Measurements from ENCODE around the gene C10orf105.

The C10orf105 gene

DNA sequence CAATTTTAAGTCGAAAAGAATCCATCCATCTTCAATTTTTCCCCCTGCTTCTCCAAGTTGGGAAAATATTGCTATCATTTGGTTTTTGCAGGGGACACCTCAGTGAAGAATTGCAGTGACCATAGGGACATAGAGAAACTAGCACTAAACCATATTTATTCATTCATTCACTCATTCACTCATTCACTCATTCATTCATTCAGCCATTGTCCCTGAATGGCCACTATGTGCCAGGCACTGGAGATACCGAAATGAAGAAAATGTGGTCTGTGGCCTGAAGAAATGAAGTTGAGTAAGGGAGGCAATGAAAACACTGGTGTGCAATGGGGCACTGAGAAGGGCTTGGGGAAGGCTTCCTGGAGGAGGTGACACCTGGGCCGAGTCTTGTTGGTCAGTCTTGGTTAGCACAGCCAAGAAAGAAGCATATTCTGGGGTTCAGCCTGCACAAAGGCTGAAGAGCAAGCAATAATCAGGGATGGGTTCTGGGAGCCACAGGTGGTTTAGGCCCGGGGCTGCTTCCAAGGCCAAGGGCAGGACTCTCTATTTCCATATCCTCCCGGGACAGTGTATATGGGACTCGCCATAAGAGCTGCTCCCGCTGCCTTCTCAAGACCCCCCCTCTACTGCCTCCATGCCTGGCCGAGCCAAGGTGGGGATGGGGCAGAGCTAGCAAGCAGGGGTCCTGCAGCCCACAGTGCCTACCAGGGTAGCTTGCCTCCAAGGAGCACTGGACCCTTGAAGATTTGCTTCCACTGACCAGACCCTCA, 25.5 kb upstream of the C10orf105 start:
- no peak for DNase-seq (ENCODE audit: low spot score)
- TF ChIP-seq, protein P1, sequence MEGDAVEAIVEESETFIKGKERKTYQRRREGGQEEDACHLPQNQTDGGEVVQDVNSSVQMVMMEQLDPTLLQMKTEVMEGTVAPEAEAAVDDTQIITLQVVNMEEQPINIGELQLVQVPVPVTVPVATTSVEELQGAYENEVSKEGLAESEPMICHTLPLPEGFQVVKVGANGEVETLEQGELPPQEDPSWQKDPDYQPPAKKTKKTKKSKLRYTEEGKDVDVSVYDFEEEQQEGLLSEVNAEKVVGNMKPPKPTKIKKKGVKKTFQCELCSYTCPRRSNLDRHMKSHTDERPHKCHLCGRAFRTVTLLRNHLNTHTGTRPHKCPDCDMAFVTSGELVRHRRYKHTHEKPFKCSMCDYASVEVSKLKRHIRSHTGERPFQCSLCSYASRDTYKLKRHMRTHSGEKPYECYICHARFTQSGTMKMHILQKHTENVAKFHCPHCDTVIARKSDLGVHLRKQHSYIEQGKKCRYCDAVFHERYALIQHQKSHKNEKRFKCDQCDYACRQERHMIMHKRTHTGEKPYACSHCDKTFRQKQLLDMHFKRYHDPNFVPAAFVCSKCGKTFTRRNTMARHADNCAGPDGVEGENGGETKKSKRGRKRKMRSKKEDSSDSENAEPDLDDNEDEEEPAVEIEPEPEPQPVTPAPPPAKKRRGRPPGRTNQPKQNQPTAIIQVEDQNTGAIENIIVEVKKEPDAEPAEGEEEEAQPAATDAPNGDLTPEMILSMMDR (IDR thresholded peaks at IDR 0.05; ENCODE audit: extremely low read depth, missing control alignments) = no peak

DNA sequence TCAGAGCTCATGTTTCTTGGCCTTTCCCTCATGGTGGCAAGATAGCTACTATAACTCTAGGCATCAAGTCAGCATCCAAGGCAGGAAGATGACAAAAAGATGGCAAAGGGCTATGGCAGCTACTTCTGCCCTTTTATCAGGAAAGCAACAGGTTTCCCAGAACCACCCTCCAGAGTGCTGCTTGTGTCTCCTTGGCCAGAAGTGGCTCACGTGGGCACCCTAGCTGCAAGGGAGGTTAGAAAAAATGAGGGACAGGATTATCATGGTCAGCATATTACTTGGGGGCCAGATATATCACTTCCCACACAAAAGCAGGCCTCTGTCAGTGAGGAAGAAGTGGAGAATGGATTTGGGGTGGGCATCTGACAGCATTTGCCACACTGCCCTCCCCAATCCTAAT, 24.3 kb upstream of the C10orf105 start:
- TF ChIP-seq, protein P1 (IDR thresholded peaks at IDR 0.05; ENCODE audit: extremely low read depth, missing control alignments) = no peak

DNA sequence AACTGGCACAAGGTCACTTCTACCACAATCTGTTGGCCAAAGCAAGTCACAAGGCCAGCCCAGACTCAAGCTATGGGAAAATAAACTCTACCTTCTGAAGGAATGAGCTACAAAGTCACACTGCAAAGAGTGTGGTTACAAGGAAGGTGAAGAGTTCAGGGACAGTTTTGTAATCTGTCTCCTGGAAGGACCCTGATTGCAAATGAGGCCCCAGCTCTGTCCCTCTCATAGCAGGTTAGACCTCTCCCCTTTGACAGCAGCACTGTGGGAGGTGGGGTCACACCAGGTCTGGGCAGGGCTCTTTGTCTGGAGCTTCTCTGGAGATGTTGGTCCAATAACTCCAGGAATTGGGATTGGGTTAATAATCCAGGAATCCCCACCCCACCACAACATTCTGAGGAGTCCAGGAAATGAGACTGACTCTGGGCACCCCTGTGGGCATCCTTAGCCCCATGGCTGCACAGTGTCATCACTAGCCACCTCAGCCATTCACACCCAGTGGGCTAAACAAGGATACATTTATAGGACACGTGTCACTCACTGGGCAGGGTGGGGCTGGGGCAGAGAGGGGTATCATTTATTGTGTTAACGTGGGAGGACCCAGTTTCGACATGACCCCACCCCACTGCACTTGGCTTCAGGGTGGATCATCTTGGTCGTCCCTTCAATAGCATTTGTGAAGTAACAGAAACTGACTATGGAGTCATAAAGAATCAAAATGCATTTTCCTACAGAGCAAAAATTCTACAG, 23.7 kb upstream of the C10orf105 start:
- TF ChIP-seq, protein P1 (IDR thresholded peaks at IDR 0.05; ENCODE audit: extremely low read depth, missing control alignments) = no peak
- DNase-seq (ENCODE audit: low spot score) = no peak

More for the DNA sequence above, 24.3 kb upstream of the C10orf105 start:
- DNase-seq (ENCODE audit: low spot score) = no peak

DNA sequence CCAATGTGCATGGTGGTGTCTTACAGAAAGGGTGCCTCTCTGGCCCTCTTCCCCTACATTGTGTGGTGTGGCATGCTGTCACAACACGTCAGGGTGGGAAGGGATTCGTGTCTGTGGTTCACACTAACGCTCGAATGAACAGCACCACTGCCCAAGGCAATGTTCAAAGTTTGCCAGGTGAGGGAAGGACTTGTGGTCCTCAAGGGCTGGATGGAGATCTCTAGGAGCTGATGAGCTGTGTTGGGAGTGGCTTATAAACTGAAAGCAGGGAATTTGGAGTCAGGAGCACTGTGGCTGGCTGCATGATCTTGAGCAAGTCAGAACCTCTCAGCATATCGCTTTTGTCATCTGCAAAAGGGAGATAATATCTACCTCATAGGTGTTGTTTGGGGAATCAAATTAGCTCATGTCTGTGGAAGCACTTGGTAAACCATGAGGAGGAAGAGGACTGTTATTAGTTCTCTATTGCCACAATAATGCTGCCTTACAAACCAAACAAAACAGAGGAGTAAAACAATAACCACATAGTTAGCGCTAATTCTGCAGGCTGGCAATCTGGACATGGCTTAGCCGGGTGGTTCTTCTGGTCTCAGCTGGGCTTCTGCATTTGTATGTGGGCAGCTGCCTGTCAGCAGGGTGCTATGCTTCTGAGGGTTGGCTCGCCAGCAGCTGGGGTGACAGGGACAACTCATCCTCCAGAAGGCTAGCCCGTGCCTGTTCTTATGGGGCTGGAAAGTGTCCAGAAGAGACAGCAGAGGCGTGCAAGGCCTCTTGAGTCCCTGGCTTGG, 22.9 kb upstream of the C10orf105 start:
- no peak for DNase-seq (ENCODE audit: low spot score)
- TF ChIP-seq, protein P1 (IDR thresholded peaks at IDR 0.05; ENCODE audit: extremely low read depth, missing control alignments) = no peak

DNA sequence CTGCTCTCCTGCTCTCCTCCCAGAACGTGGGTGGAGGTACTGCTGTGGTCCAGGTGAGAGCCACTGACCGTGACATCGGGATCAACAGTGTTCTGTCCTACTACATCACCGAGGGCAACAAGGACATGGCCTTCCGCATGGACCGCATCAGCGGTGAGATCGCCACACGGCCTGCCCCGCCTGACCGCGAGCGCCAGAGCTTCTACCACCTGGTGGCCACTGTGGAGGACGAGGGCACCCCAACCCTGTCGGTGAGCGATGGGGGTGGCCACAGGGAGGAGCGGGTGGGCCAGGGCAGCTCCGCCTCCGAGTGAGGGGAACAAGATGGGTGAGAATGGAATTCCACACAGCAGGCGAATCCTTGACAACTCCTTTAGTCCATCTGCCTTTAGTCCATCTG, 22.1 kb upstream of the C10orf105 start:
- no peak for DNase-seq (ENCODE audit: low spot score)

DNA sequence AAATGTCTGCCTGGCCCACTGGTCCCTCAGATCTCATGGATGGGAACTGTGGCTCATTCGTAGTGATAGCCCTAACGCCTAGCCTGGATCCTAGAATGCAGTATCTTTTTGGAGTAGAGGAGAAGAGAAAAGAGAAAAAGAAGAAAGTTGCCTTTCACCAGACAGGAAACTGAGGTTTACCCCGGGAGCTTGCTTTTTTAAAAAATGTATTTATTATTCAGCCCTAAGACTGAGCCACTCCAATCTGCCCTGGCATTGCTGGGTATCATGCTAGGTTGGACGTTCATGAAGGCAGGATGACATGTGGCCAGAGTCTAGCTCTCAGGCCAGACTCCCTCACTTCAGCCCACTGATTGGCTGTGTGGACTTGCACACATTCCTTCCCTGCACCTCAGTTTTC, 21.5 kb upstream of the C10orf105 start:
- TF ChIP-seq, protein P1 (IDR thresholded peaks at IDR 0.05; ENCODE audit: extremely low read depth, missing control alignments) = no peak
- no peak for DNase-seq (ENCODE audit: low spot score)

More for the DNA sequence above, 22.1 kb upstream of the C10orf105 start:
- TF ChIP-seq, protein P1 (IDR thresholded peaks at IDR 0.05; ENCODE audit: extremely low read depth, missing control alignments) = no peak

All from GM20000 (cell line).